ENCODE results near the gene SEC63.
A peak's percentile ranks its signal among the peaks of the same experiment; 100 is the strongest.

The SEC63 gene

GRCh38 chr6:107987805-107988204 lies 29.8 kb upstream of the SEC63 start:
- DNase-seq (ENCODE audit: low read depth): no peak
- in situ Hi-C loops (cut with HindIII; ENCODE audit: low sequenced_read_pairs): no loop called here
- no peak for TF ChIP-seq CTCF (IDR thresholded peaks at IDR 0.05; ENCODE audit: low read depth, low read length, missing control alignments)
- no peak overlapping the region for H3K4me3 ChIP-seq (ENCODE audit: low read depth, low read length)

- in situ Hi-C loops (cut with HindIII; ENCODE audit: low sequenced_read_pairs): no loop called here
- no peak for TF ChIP-seq CTCF (IDR thresholded peaks at IDR 0.05; ENCODE audit: low read depth, low read length, missing control alignments)
- no peak for DNase-seq (ENCODE audit: low read depth)
- no peak overlapping the region for H3K4me3 ChIP-seq (ENCODE audit: low read depth, low read length)
Measured at GRCh38 chr6:107985701-107986100, 27.7 kb upstream of the SEC63 start.

- in situ Hi-C loops (cut with HindIII; ENCODE audit: low sequenced_read_pairs): no loop called here
- no peak for DNase-seq (ENCODE audit: low read depth)
- TF ChIP-seq CTCF (IDR thresholded peaks at IDR 0.05; ENCODE audit: low read depth, low read length, missing control alignments): no peak
- no peak overlapping the region for H3K4me3 ChIP-seq (ENCODE audit: low read depth, low read length)
Measured at GRCh38 chr6:107983811-107984210, 25.8 kb upstream of the SEC63 start.

- DNase-seq (ENCODE audit: low read depth): no peak
- in situ Hi-C loops (cut with HindIII; ENCODE audit: low sequenced_read_pairs): no loop called here
- no peak for TF ChIP-seq CTCF (IDR thresholded peaks at IDR 0.05; ENCODE audit: low read depth, low read length, missing control alignments)
- H3K4me3 ChIP-seq (ENCODE audit: low read depth, low read length): no peak overlapping the region
Measured at GRCh38 chr6:107982486-107982885, 24.5 kb upstream of the SEC63 start.

- DNase-seq (ENCODE audit: low read depth): no peak
- no peak for TF ChIP-seq CTCF (IDR thresholded peaks at IDR 0.05; ENCODE audit: low read depth, low read length, missing control alignments)
- in situ Hi-C loops (cut with HindIII; ENCODE audit: low sequenced_read_pairs): no loop called here
- H3K4me3 ChIP-seq (ENCODE audit: low read depth, low read length): no peak overlapping the region
Measured at GRCh38 chr6:107981695-107982094, 23.7 kb upstream of the SEC63 start.

GRCh38 chr6:107977283-107977682 lies 19.3 kb upstream of the SEC63 start:
- no peak overlapping the region for H3K4me3 ChIP-seq (ENCODE audit: low read depth, low read length)
- TF ChIP-seq CTCF (IDR thresholded peaks at IDR 0.05; ENCODE audit: low read depth, low read length, missing control alignments): peak; percentile 32
- no peak for DNase-seq (ENCODE audit: low read depth)
- in situ Hi-C loops (cut with HindIII; ENCODE audit: low sequenced_read_pairs): no loop called here
